Kidney (tissue), 14 donors: ENCODE data around the gene SPSB4. TPM values are rescaled to one million over a fixed set of nuclear protein-coding genes. Genes with fewer than 3 reads are reported as not detected.

Experiments used
- DNase-seq, 5 donors: peaks; one replicate each; pipeline ENCODE4 v3.0.0-alpha.2; 2013 to 2020
- FAIRE-seq: peaks from 2 replicates; lab custom pipeline; 2012; peaks lifted over from hg19 to GRCh38; lab: Jason Lieb, UNC
- H3K27ac ChIP-seq, 2 donors: one replicate each; pipeline ENCODE4 v1.7.0; 2013; ENCODE audit warnings: low read depth in 2 of 2, low read length in 2 of 2, inconsistent platforms in 1 of 2
- H3K27me3 ChIP-seq: one replicate; pipeline ENCODE4 v1.7.1; 2013; ENCODE audit warnings: low read length, inconsistent platforms; ENCODE audit not compliant: control insufficient read depth, insufficient read depth
- H3K36me3 ChIP-seq, 3 donors: one replicate each; pipeline versions ENCODE4 v1.7.0 to v1.7.1; 2013; ENCODE audit warnings: low read length in 3 of 3, control low read depth in 1 of 3, inconsistent platforms in 1 of 3; ENCODE audit not compliant: insufficient read depth in 3 of 3, control insufficient read depth in 2 of 3
- H3K4me1 ChIP-seq, 3 donors: one replicate each; pipeline versions ENCODE4 v1.7.0 to v1.7.1; 2013; ENCODE audit warnings: low read length in 3 of 3, inconsistent platforms in 1 of 3, low read depth in 1 of 3; ENCODE audit not compliant: control insufficient read depth in 2 of 3, insufficient read depth in 2 of 3
- H3K4me3 ChIP-seq, 3 donors: one replicate each; pipeline versions ENCODE4 v1.7.0 to v1.8.1; 2013; ENCODE audit warnings: low read length in 3 of 3, control low read depth in 1 of 3, inconsistent platforms in 1 of 3
- H3K9ac ChIP-seq, 3 donors: one replicate each; pipeline versions ENCODE4 v1.7.0 to v1.7.1; 2013; ENCODE audit warnings: low read length in 3 of 3, control low read depth in 1 of 3, inconsistent platforms in 1 of 3
- H3K9me3 ChIP-seq, 3 donors: one replicate each; pipeline versions ENCODE4 v1.7.0 to v1.7.1; 2013; ENCODE audit warnings: low read length in 3 of 3, control low read depth in 1 of 3, inconsistent platforms in 1 of 3; ENCODE audit not compliant: control insufficient read depth in 2 of 3, insufficient read depth in 1 of 3
- CTCF ChIP-seq: IDR thresholded peaks from 3 replicates; pipeline ENCODE4 v1.5.1; 2012; ENCODE audit warnings: mild to moderate bottlenecking, moderate library complexity, borderline replicate concordance; ENCODE audit not compliant: insufficient read depth; ENCODE audit errors: extremely low read depth
- intact Hi-C: fragments of 100-400 bp; cut with DNase I; formaldehyde crosslinking; loops from one replicate; pipeline ENCODE4 v1.11.1; 2022
- polyA plus RNA-seq: library from polyadenylated mRNA; stranded (reverse); fragments of 350-450 nt; fragmentation: Illumina TruSeq; extraction: RNeasy Lipid Tissue Mini Kit (QIAGEN cat#74804); gene quantifications from one replicate; pipeline ENCODE4 v1.2.3, GENCODE V29; 2014; ENCODE audit warnings: low read depth, low replicate concordance; ENCODE audit not compliant: insufficient read depth
- total RNA-seq: library from RNA; stranded (reverse); fragmentation: NEBNext Ultra II Directional; extraction: Animal tissue kit (Norgen Biotek cat#: 25700); gene quantifications from one replicate; pipeline ENCODE4 v1.2.1, GENCODE V29; 2021
- donor health status: control.
- donor health status: control.
- donor health status: control.
- donor health status: control.
- donor health status: control.
- donor health status: DM: yes; HTN: yes; CAD: no.
- donor health status: Normal renal cell carcinoma (clear cell type).

Gene SPSB4
- total and polyA plus RNA-seq, 2 donors from 2014 or later = 0.57 to 1.9 TPM

GRCh38 chr3:141108039-141108438 lies 56.9 kb downstream of the SPSB4 start:
- no peaks in the 10 kb centered on the region for H3K9me3 ChIP-seq
- no peak overlapping the region for H3K9ac ChIP-seq
- peak overlapping the region in 1 of 3 donors; percentile 17 for H3K4me3 ChIP-seq
- intact Hi-C loops = no loop called here
- no peak overlapping the region for H3K27ac ChIP-seq
- H3K36me3 ChIP-seq = no peaks in the 10 kb centered on the region
- H3K27me3 ChIP-seq = no peaks in the 10 kb centered on the region
- FAIRE-seq (no peak), DNase-seq (peak in 4 of 5 donors; percentile 77 to 83 (median 80))
- TF ChIP-seq CTCF = no peak
- peaks cover 0 to 17% (median 5%) of the 10 kb centered on the region in 3 donors for H3K4me1 ChIP-seq

DNA sequence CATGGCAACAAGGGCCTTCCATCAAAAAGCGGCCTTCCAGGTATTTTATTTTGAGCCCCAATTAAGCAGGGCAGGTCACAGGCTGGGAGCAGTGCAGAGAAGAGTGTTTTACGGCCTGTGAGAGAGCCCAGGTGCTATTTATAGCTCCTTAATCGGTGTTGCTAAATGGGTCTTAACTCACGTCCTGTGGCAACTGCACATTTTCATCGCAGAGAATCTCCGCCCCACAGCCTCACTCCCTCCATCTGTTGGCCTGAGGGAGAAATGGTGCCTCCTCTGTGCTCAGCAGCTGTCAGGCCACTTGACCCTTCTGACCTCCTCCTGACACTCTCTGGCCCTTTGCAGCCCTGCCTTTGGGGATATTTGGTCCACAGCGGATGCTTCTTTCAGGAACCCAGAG lies 58.6 kb downstream of the SPSB4 start:
- no peak for TF ChIP-seq CTCF
- no peaks in the 10 kb centered on the region for H3K27me3 ChIP-seq
- no peak overlapping the region for H3K27ac ChIP-seq
- no peaks in the 10 kb centered on the region for H3K36me3 ChIP-seq
- peaks cover 0 to 21% (median 5%) of the 10 kb centered on the region in 3 donors for H3K4me1 ChIP-seq
- intact Hi-C loops = no loop called here
- no peaks in the 10 kb centered on the region for H3K9me3 ChIP-seq
- no peak overlapping the region for H3K9ac ChIP-seq
- DNase-seq (peak in 3 of 5 donors; percentile 41 to 76 (median 48)), FAIRE-seq (no peak)
- no peak overlapping the region for H3K4me3 ChIP-seq

DNA sequence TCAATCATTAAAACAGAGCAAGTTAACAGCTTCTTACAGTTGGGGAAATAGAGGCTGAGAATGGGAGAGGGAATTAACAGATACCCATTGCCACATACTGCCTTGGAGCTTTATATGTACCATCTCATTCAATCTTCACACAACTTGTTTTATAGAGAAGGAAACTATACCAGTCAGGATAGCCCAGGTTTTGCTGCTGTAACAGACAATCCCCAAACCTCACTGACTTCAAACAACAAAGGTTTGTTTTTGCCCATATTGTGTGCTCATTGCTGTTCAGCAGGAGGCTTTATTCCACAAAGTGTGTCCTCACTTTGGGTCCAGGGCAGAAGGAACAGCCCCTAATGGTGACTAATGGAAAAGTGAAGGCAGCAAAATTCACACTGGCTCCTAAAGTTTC lies 59.2 kb downstream of the SPSB4 start:
- no peak overlapping the region for H3K4me3 ChIP-seq
- DNase-seq = no peak
- no peaks in the 10 kb centered on the region for H3K36me3 ChIP-seq
- no peak for TF ChIP-seq CTCF
- FAIRE-seq = no peak
- intact Hi-C loops = no loop called here
- H3K9me3 ChIP-seq = no peaks in the 10 kb centered on the region
- H3K27ac ChIP-seq = no peak overlapping the region
- peaks cover 0 to 27% (median 10%) of the 10 kb centered on the region in 3 donors for H3K4me1 ChIP-seq
- no peak overlapping the region for H3K9ac ChIP-seq
- H3K27me3 ChIP-seq = no peaks in the 10 kb centered on the region
